Upper lobe of left lung (tissue), 6 donors: ENCODE data around the gene C12orf76. TPM values are rescaled to one million over a fixed set of nuclear protein-coding genes. Genes with fewer than 3 reads are reported as not detected.
A peak's percentile ranks its signal among the peaks of the same experiment; 100 is the strongest.
"Not testable (repeated sequence)": the region's sequence is repeated elsewhere in the genome, so short reads cannot be mapped to it uniquely, and the experiment has no call there.

Experiments
- ATAC-seq, 2 donors: fragments of 200-7000 bp; cut with Tn5 transposase; one replicate each; pipeline ENCODE4 v1.9.1; 2022; ENCODE audit warnings: mild to moderate bottlenecking in 2 of 2, moderate library complexity in 2 of 2; ENCODE audit not compliant: low FRiP score in 2 of 2
- DNase-seq, 2 donors: peaks; one replicate each; pipeline ENCODE4 v3.0.0-alpha.2; 2019 to 2020
- H3K27ac ChIP-seq, 4 donors: fragments of 200-600 bp; sonication (generic); one replicate each; pipeline ENCODE4 v1.5.1; 2016 to 2019
- H3K27me3 ChIP-seq, 4 donors: fragments of 200-600 bp; sonication (generic); one replicate each; pipeline ENCODE4 v1.5.1; 2017 to 2019
- H3K36me3 ChIP-seq, 4 donors: fragments of 200-600 bp; sonication (generic); one replicate each; pipeline ENCODE4 v1.5.1; 2016 to 2019
- H3K4me1 ChIP-seq, 4 donors: fragments of 200-600 bp; sonication (generic); one replicate each; pipeline ENCODE4 v1.5.1; 2018 to 2019
- H3K4me3 ChIP-seq, 4 donors: fragments of 200-600 bp; sonication (generic); one replicate each; pipeline ENCODE4 v1.5.1; 2017 to 2019; ENCODE audit warnings: mild to moderate bottlenecking in 2 of 4, moderate library complexity in 1 of 4
- H3K9me3 ChIP-seq, 4 donors: fragments of 200-600 bp; sonication (generic); one replicate each; pipeline ENCODE4 v1.5.1; 2018 to 2019
- EP300 ChIP-seq, 4 donors: sonication (generic); formaldehyde crosslinking; IDR thresholded peaks; one replicate each; pipeline ENCODE4 v1.5.1; 2017; ENCODE audit warnings: antibody characterized with exemption in 4 of 4, control low read depth in 2 of 4
- POLR2A ChIP-seq, 4 donors: fragments of 450-650 bp; IDR thresholded peaks; one replicate each; pipeline ENCODE4 v1.5.1; 2016 to 2017; ENCODE audit warnings: antibody characterized with exemption in 4 of 4, mild to moderate bottlenecking in 2 of 4
- POLR2AphosphoS5 ChIP-seq, 2 donors: sonication (generic); formaldehyde crosslinking; IDR thresholded peaks; one replicate each; pipeline ENCODE4 v1.5.1; 2017; ENCODE audit warnings: antibody characterized with exemption in 2 of 2
- WGBS, 2 donors: methylation state at CpG; one replicate each; pipeline ENCODE4 v1.1.5; 2017 to 2018; 5-methylcytosine and 5-hydroxymethylcytosine counted together
- total RNA-seq, 6 donors: library from RNA; depleted of rRNA in 4 of 6; stranded (reverse); fragments of >200 nt in 4 of 6; gene quantifications; one replicate each; pipeline versions ENCODE4 v1.1.0 to v1.2.1, GENCODE V29; 2016 to 2021
- TF ChIP-seq, protein P1 (sequence below), 6 experiments: fragments of 450-650 bp in 4 of 6; fragments of 200-600 bp in 2 of 6; sonication (generic) in 2 of 6; IDR thresholded peaks; one replicate each; pipeline ENCODE4 v1.5.1; 2016 to 2019; ENCODE audit warnings: antibody characterized with exemption in 6 of 6
- donor health status: DM: no; HTN: no; CAD: no; lungs with moderate emphysema.
- donor health status: DM: no; HTN: yes; CAD: no; lungs with severe emphysema.

Gene C12orf76
- total RNA-seq, 6 donors from 2014 or later: 8.4 to 30.5 (median 19.6) TPM

GRCh38 chr12:110077800-110078199, 29.5 kb upstream of the C12orf76 start:
- DNase-seq: no peak
- Histone ChIP-seq H3K27me3 (no peaks in the 10 kb centered on the region), H3K4me1 (peaks cover 7 to 30% (median 19%) of the 10 kb centered on the region in 4 donors), H3K36me3 (no peaks in the 10 kb centered on the region), H3K9me3 (no peaks in the 10 kb centered on the region), H3K27ac (no peak overlapping the region), H3K4me3 (no peak overlapping the region)
- 86 to 94% methylated on average over 4 of the region's 4 CpGs for WGBS, 2 donors
- TF ChIP-seq EP300 (IDR thresholded peaks at IDR 0.05): no peak
- no peak for TF ChIP-seq POLR2AphosphoS5 (IDR thresholded peaks at IDR 0.05)
- no peak for TF ChIP-seq POLR2A (IDR thresholded peaks at IDR 0.05)
- TF ChIP-seq, protein P1, sequence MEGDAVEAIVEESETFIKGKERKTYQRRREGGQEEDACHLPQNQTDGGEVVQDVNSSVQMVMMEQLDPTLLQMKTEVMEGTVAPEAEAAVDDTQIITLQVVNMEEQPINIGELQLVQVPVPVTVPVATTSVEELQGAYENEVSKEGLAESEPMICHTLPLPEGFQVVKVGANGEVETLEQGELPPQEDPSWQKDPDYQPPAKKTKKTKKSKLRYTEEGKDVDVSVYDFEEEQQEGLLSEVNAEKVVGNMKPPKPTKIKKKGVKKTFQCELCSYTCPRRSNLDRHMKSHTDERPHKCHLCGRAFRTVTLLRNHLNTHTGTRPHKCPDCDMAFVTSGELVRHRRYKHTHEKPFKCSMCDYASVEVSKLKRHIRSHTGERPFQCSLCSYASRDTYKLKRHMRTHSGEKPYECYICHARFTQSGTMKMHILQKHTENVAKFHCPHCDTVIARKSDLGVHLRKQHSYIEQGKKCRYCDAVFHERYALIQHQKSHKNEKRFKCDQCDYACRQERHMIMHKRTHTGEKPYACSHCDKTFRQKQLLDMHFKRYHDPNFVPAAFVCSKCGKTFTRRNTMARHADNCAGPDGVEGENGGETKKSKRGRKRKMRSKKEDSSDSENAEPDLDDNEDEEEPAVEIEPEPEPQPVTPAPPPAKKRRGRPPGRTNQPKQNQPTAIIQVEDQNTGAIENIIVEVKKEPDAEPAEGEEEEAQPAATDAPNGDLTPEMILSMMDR (IDR thresholded peaks at IDR 0.05): no peak
- no peak for ATAC-seq

DNA sequence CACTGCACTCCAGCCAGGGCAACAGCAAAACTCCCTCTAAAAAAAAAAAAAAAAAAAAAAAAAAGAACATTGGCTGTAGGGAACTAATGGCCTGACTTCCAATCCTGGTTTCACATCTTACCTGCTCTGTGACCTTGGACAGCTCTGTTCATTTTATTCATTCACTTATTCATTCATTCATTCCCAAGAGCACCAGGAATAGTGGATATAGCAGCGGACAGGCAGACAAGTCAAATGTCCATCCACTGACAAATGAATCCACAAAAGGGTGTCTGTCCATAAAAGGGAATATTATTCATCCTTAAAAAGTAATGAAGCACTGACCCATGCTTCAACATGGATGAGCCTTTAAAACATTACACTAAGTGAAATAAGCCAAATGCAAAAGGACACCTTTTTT, 27.6 kb upstream of the C12orf76 start:
- DNase-seq: no peak
- Histone ChIP-seq H3K4me1 (peaks cover 7 to 30% (median 20%) of the 10 kb centered on the region in 4 donors), H3K4me3 (no peak overlapping the region), H3K9me3 (no peaks in the 10 kb centered on the region), H3K27me3 (no peaks in the 10 kb centered on the region), H3K27ac (no peak overlapping the region), H3K36me3 (no peaks in the 10 kb centered on the region)
- TF ChIP-seq, protein P1 (IDR thresholded peaks at IDR 0.05): no peak
- TF ChIP-seq POLR2A (IDR thresholded peaks at IDR 0.05) (no peak), POLR2AphosphoS5 (IDR thresholded peaks at IDR 0.05) (no peak), EP300 (IDR thresholded peaks at IDR 0.05) (no peak)
- ATAC-seq: no peak
- 94 to 95% methylated on average over 1 of the region's 1 CpG for WGBS, 2 donors

GRCh38 chr12:110074089-110074488, 25.8 kb upstream of the C12orf76 start:
- no peak for TF ChIP-seq POLR2A (IDR thresholded peaks at IDR 0.05)
- TF ChIP-seq POLR2AphosphoS5 (IDR thresholded peaks at IDR 0.05): no peak

DNA sequence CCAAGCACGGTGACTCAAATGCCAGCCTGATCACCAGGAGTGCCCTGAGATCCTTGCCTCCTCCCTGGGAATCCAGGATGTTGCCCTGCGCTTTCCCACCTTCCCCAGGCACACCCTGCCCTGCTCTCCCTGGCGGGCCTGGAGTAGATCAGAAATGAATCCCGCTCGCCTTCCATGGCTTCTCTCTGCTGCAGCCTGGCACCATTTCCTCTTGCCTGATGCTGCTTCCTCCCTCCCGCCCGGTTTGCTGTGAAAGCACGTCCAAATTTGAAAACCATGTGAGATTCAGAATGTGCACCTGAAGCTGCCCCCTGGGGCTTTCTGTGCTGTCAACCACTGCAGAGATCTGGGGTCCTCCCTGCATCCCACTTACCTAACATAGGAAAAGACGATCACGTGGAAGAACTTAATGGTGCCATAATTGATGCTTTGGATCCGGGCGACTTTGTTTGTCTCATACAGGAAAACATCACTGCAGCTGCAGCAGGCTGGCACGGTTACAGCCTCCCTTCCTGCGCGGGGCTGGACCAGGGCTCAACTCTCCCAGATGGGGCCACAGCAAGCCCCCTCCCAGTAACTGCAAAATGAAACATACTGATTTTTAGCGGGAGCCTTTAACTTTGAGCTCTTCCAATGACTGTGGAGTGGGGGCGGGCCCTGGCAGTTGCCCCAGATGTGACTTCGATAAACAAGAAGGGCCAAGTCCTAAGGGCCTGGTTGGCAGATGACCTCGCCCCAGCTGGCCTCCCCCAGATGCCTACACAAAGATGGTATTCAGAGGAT, 24.9 kb upstream of the C12orf76 start:
- H3K4me1 ChIP-seq: peaks cover 0 to 11% (median 9%) of the 10 kb centered on the region in 4 donors
- ATAC-seq (peak; percentile 39 to 71), DNase-seq (peak in 1 of 2 donors; percentile 39)
- H3K27me3 ChIP-seq: no peaks in the 10 kb centered on the region
- WGBS, 2 donors: 12 to 18% methylated on average over 12 to 17 of the region's 19 CpGs
- H3K9me3 ChIP-seq: no peaks in the 10 kb centered on the region
- H3K4me3 ChIP-seq: peak overlapping the region in 3 of 4 donors; percentile 37 to 48 (median 48)
- peak overlapping the region in 1 of 4 donors; percentile 40 for H3K27ac ChIP-seq
- H3K36me3 ChIP-seq: no peaks in the 10 kb centered on the region
- TF ChIP-seq, protein P1 (IDR thresholded peaks at IDR 0.05): no peak
- no peak for TF ChIP-seq POLR2A (IDR thresholded peaks at IDR 0.05)
- no peak for TF ChIP-seq POLR2AphosphoS5 (IDR thresholded peaks at IDR 0.05)
- TF ChIP-seq EP300 (IDR thresholded peaks at IDR 0.05): no peak

More at GRCh38 chr12:110074089-110074488, 25.8 kb upstream of the C12orf76 start:
- Histone ChIP-seq H3K27me3 (no peaks in the 10 kb centered on the region), H3K4me3 (no peak overlapping the region), H3K36me3 (no peaks in the 10 kb centered on the region), H3K4me1 (peaks cover under 1 to 14% (median 10%) of the 10 kb centered on the region in 4 donors), H3K9me3 (no peaks in the 10 kb centered on the region), H3K27ac (no peak overlapping the region)
- no peak for DNase-seq
- no peak for ATAC-seq
- WGBS, 2 donors: 84 to 88% methylated on average over 5 of the region's 5 CpGs

DNA sequence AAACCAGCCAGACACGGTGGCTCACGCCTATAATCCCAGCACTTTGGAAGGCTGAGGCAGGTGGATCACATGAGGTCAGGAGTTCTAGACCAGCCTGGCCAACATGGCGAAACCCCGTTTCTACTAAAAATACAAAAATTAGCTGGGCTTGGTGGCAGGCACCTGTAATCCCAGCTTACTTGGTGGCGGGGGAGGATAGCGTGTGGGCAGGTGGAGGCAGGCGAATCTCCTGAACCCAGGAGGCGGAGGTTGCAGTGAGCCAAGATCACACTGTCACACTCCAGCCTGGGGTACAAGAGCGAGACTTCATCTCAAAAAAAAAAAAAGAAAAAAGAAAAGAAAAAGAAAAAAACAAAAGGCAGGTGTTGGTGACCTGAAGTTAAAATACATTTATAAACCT, 24.3 kb upstream of the C12orf76 start:
- H3K36me3 ChIP-seq, DNase-seq, H3K27me3 ChIP-seq, ATAC-seq, H3K9me3 ChIP-seq: not testable (repeated sequence)
- Histone ChIP-seq H3K4me3 (peak overlapping the region in 2 of 4 donors; percentile 48), H3K27ac (peak overlapping the region in 1 of 4 donors; percentile 40), H3K4me1 (peaks cover 0 to 11% (median 9%) of the 10 kb centered on the region in 4 donors)
- 88 to 93% methylated on average over 9 of the region's 9 CpGs for WGBS, 2 donors
